Activated naive CD4-positive, alpha-beta T cell treated with anti-CD3 and anti-CD28 coated beads, Interleukin-2, amount 50 U/mL, for 72 hours (primary cell): ENCODE results near the gene IL4R. TPM values are rescaled to one million over a fixed set of nuclear protein-coding genes. Genes with fewer than 3 reads are reported as not detected.

Source experiments
- ATAC-seq, 2 donors: fragments of 150-1000 bp; cut with Tn5 transposase; 2 replicates each; pipeline ENCODE4 v1.10.0; 2021; ENCODE audit warnings: mild to moderate bottlenecking in 2 of 2, moderate library complexity in 2 of 2
- DNase-seq, 2 donors: peaks; one replicate each; pipeline ENCODE4 v3.0.0; 2021 to 2022; ENCODE audit warnings: low spot score in 2 of 2
- H3K27ac Mint-ChIP-seq, 2 donors: one replicate each; pipeline ENCODE4 v1.8.0; 2022; ENCODE audit warnings: mild to moderate bottlenecking in 2 of 2, mixed read lengths in 2 of 2
- H3K36me3 Mint-ChIP-seq, 2 donors: one replicate each; pipeline ENCODE4 v1.8.0; 2022; ENCODE audit warnings: mixed read lengths in 2 of 2
- H3K9me3 Mint-ChIP-seq, 2 donors: one replicate each; pipeline ENCODE4 v1.8.0; 2022; ENCODE audit warnings: mixed read lengths in 2 of 2
- total RNA-seq, 2 donors: library from RNA; stranded (reverse); gene quantifications; one replicate each; pipeline ENCODE4 v1.2.3, GENCODE V29; 2022

The IL4R gene
- total RNA-seq, 2 donors from 2014 or later: 166 to 218 TPM

- no peaks in the 10 kb centered on the region for H3K9me3 Mint-ChIP-seq
- peak overlapping the region; percentile 82 to 87 for H3K27ac Mint-ChIP-seq
- no peak for DNase-seq
Measured at GRCh38 chr16:27350006-27350405, 36.2 kb downstream of the IL4R start.

GRCh38 chr16:27351989-27352388, 38.2 kb downstream of the IL4R start:
- H3K36me3 Mint-ChIP-seq: peaks cover 66 to 85% of the 10 kb centered on the region in 2 donors
- no peaks in the 10 kb centered on the region for H3K9me3 Mint-ChIP-seq
- ATAC-seq (no peak), DNase-seq (no peak)
- peak overlapping the region; percentile 59 to 77 for H3K27ac Mint-ChIP-seq

More at GRCh38 chr16:27350006-27350405, 36.2 kb downstream of the IL4R start:
- peaks cover 66 to 85% of the 10 kb centered on the region in 2 donors for H3K36me3 Mint-ChIP-seq
- ATAC-seq: no peak

- H3K27ac Mint-ChIP-seq: peak overlapping the region; percentile 68 to 75
- peak in 1 of 2 donors; percentile 32 for ATAC-seq
- H3K9me3 Mint-ChIP-seq: no peaks in the 10 kb centered on the region
Measured at GRCh38 chr16:27353853-27354252, 40.1 kb downstream of the IL4R start.

GRCh38 chr16:27355610-27356009, 41.8 kb downstream of the IL4R start:
- DNase-seq (no peak), ATAC-seq (peak; percentile 41 to 54)
- Mint-ChIP-seq H3K9me3 (no peaks in the 10 kb centered on the region), H3K36me3 (peaks cover 60 to 88% of the 10 kb centered on the region in 2 donors), H3K27ac (peak overlapping the region; percentile 75 to 87)

More at GRCh38 chr16:27353853-27354252, 40.1 kb downstream of the IL4R start:
- H3K36me3 Mint-ChIP-seq: peaks cover 70 to 88% of the 10 kb centered on the region in 2 donors
- no peak for DNase-seq

- Mint-ChIP-seq H3K36me3 (peaks cover 54 to 87% of the 10 kb centered on the region in 2 donors), H3K27ac (peak overlapping the region; percentile 77 to 87), H3K9me3 (no peaks in the 10 kb centered on the region)
- DNase-seq (no peak), ATAC-seq (no peak)
Measured at GRCh38 chr16:27356794-27357193, 43.0 kb downstream of the IL4R start.

GRCh38 chr16:27359051-27359450, 45.3 kb downstream of the IL4R start:
- H3K36me3 Mint-ChIP-seq: peaks cover 53 to 88% of the 10 kb centered on the region in 2 donors
- H3K27ac Mint-ChIP-seq: peak overlapping the region; percentile 78 to 81
- no peaks in the 10 kb centered on the region for H3K9me3 Mint-ChIP-seq
- ATAC-seq (no peak), DNase-seq (no peak)

GRCh38 chr16:27359615-27360014, 45.8 kb downstream of the IL4R start:
- H3K36me3 Mint-ChIP-seq: peaks cover 49 to 88% of the 10 kb centered on the region in 2 donors
- DNase-seq (no peak), ATAC-seq (no peak)
- H3K9me3 Mint-ChIP-seq: no peaks in the 10 kb centered on the region
- peak overlapping the region in 1 of 2 donors; percentile 81 for H3K27ac Mint-ChIP-seq

GRCh38 chr16:27361987-27362386, 48.2 kb downstream of the IL4R start:
- H3K36me3 Mint-ChIP-seq: peaks cover 39 to 86% of the 10 kb centered on the region in 2 donors
- ATAC-seq (no peak), DNase-seq (no peak)
- H3K9me3 Mint-ChIP-seq: no peaks in the 10 kb centered on the region
- H3K27ac Mint-ChIP-seq: peak overlapping the region; percentile 85 to 98

- Mint-ChIP-seq H3K36me3 (peaks cover 37 to 79% of the 10 kb centered on the region in 2 donors), H3K9me3 (no peaks in the 10 kb centered on the region), H3K27ac (peak overlapping the region; percentile 85 to 98)
- DNase-seq: no peak
- no peak for ATAC-seq
Measured at GRCh38 chr16:27362570-27363245, 48.9 kb downstream of the IL4R start.

GRCh38 chr16:27363246-27363632, 49.5 kb downstream of the IL4R start:
- peak overlapping the region; percentile 82 to 98 for H3K27ac Mint-ChIP-seq
- ATAC-seq: no peak

GRCh38 chr16:27363797-27364196, 50.0 kb downstream of the IL4R start:
- Mint-ChIP-seq H3K9me3 (no peaks in the 10 kb centered on the region), H3K27ac (peak overlapping the region; percentile 92 to 98), H3K36me3 (peaks cover 26 to 68% of the 10 kb centered on the region in 2 donors)
- ATAC-seq: no peak
- no peak for DNase-seq

More at GRCh38 chr16:27363246-27363632, 49.5 kb downstream of the IL4R start:
- Mint-ChIP-seq H3K36me3 (peaks cover 32 to 73% of the 10 kb centered on the region in 2 donors), H3K9me3 (no peaks in the 10 kb centered on the region)
- no peak for DNase-seq

- peak overlapping the region; percentile 92 to 98 for H3K27ac Mint-ChIP-seq
- peaks cover 0 to 3% of the 10 kb centered on the region in 2 donors for H3K9me3 Mint-ChIP-seq
- DNase-seq (no peak), ATAC-seq (no peak)
- H3K36me3 Mint-ChIP-seq: peaks cover 20 to 67% of the 10 kb centered on the region in 2 donors
Measured at GRCh38 chr16:27364493-27365141, 50.8 kb downstream of the IL4R start.

- H3K9me3 Mint-ChIP-seq: peaks cover 5 to 11% of the 10 kb centered on the region in 2 donors
- peak overlapping the region; percentile 87 to 98 for H3K27ac Mint-ChIP-seq
- ATAC-seq (peak; percentile 5 to 34), DNase-seq (no peak)
- peaks cover 26 to 67% of the 10 kb centered on the region in 2 donors for H3K36me3 Mint-ChIP-seq
Measured at GRCh38 chr16:27365142-27366089, 51.6 kb downstream of the IL4R start.

GRCh38 chr16:27366687-27367460, 53.1 kb downstream of the IL4R start:
- Mint-ChIP-seq H3K27ac (peak overlapping the region; percentile 97 to 98), H3K36me3 (peaks cover 25 to 62% of the 10 kb centered on the region in 2 donors), H3K9me3 (peaks cover 8 to 15% of the 10 kb centered on the region in 2 donors)
- peak; percentile 27 to 39 for ATAC-seq
- peak; percentile 42 to 76 for DNase-seq

- peaks cover 20 to 55% of the 10 kb centered on the region in 2 donors for H3K36me3 Mint-ChIP-seq
- ATAC-seq (peak; percentile 72 to 82), DNase-seq (peak; percentile 80 to 90)
- H3K9me3 Mint-ChIP-seq: peaks cover 8 to 15% of the 10 kb centered on the region in 2 donors
- H3K27ac Mint-ChIP-seq: peak overlapping the region; percentile 97 to 98
Measured at GRCh38 chr16:27367461-27368357, 53.9 kb downstream of the IL4R start.
